Ascending aorta (tissue), 2 donors: ENCODE results near the gene SCN1A. TPM values are rescaled to one million over a fixed set of nuclear protein-coding genes. Genes with fewer than 3 reads are reported as not detected.

Experiments
- DNase-seq, 2 donors: peaks; one replicate each; pipeline ENCODE4 v3.0.0-alpha.2; 2019; ENCODE audit warnings: low spot score in 2 of 2
- H3K27ac ChIP-seq, 2 donors: fragments of 200-600 bp; sonication (generic); one replicate each; pipeline ENCODE4 v1.5.1; 2016 to 2017; ENCODE audit warnings: mild to moderate bottlenecking in 1 of 2
- H3K27me3 ChIP-seq: fragments of 200-600 bp; sonication (generic); one replicate; pipeline ENCODE4 v1.5.1; 2017
- H3K36me3 ChIP-seq, 2 donors: fragments of 200-600 bp; sonication (generic); one replicate each; pipeline ENCODE4 v1.5.1; 2016
- H3K4me1 ChIP-seq, 2 donors: fragments of 200-600 bp; sonication (generic); one replicate each; pipeline ENCODE4 v1.5.1; 2016 to 2017; ENCODE audit warnings: mild to moderate bottlenecking in 1 of 2
- H3K4me3 ChIP-seq, 2 donors: fragments of 200-600 bp; sonication (generic); one replicate each; pipeline ENCODE4 v1.5.1; 2016 to 2017; ENCODE audit warnings: mild to moderate bottlenecking in 1 of 2
- H3K9me3 ChIP-seq, 2 donors: fragments of 200-600 bp; sonication (generic); one replicate each; pipeline ENCODE4 v1.5.1; 2016
- intact Hi-C: fragments of 100-400 bp; cut with DNase I; formaldehyde crosslinking; loops from one replicate; pipeline ENCODE4 v1.15.1; 2023
- total RNA-seq: library from RNA; depleted of rRNA; stranded (reverse); fragments of >200 nt; gene quantifications from one replicate; pipeline ENCODE4 v1.1.0, GENCODE V29; 2016
- TF ChIP-seq, protein P1 (sequence below), 3 experiments: fragments of 200-600 bp in 2 of 3; fragments of 450-650 bp in 1 of 3; sonication (generic) in 2 of 3; IDR thresholded peaks; one replicate each; pipeline ENCODE4 v1.5.1; 2016 to 2019; ENCODE audit warnings: antibody characterized with exemption in 3 of 3, mild to moderate bottlenecking in 1 of 3, moderate library complexity in 1 of 3

The SCN1A gene
- total RNA-seq, 1 donor from 2014 or later, result not detected

GRCh38 chr2:166154685-166155338, 27.0 kb upstream of the SCN1A start:
- Histone ChIP-seq H3K4me3 (no peak overlapping the region), H3K27me3 (no peaks in the 10 kb centered on the region), H3K4me1 (no peaks in the 10 kb centered on the region), H3K27ac (no peak overlapping the region), H3K9me3 (no peaks in the 10 kb centered on the region), H3K36me3 (no peaks in the 10 kb centered on the region)
- intact Hi-C loops, result no loop called here
- DNase-seq, result no peak
- TF ChIP-seq, protein P1, sequence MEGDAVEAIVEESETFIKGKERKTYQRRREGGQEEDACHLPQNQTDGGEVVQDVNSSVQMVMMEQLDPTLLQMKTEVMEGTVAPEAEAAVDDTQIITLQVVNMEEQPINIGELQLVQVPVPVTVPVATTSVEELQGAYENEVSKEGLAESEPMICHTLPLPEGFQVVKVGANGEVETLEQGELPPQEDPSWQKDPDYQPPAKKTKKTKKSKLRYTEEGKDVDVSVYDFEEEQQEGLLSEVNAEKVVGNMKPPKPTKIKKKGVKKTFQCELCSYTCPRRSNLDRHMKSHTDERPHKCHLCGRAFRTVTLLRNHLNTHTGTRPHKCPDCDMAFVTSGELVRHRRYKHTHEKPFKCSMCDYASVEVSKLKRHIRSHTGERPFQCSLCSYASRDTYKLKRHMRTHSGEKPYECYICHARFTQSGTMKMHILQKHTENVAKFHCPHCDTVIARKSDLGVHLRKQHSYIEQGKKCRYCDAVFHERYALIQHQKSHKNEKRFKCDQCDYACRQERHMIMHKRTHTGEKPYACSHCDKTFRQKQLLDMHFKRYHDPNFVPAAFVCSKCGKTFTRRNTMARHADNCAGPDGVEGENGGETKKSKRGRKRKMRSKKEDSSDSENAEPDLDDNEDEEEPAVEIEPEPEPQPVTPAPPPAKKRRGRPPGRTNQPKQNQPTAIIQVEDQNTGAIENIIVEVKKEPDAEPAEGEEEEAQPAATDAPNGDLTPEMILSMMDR (IDR thresholded peaks at IDR 0.05), result no peak

- Histone ChIP-seq H3K9me3 (no peaks in the 10 kb centered on the region), H3K4me3 (no peak overlapping the region), H3K27me3 (no peaks in the 10 kb centered on the region), H3K36me3 (no peaks in the 10 kb centered on the region), H3K27ac (no peak overlapping the region), H3K4me1 (no peaks in the 10 kb centered on the region)
- intact Hi-C loops, result no loop called here
- no peak for DNase-seq
- TF ChIP-seq, protein P1 (IDR thresholded peaks at IDR 0.05), result no peak
Observed at GRCh38 chr2:166152064-166152463, 24.2 kb upstream of the SCN1A start.

- H3K4me1 ChIP-seq, result no peaks in the 10 kb centered on the region
- H3K9me3 ChIP-seq, result no peaks in the 10 kb centered on the region
- no peak overlapping the region for H3K4me3 ChIP-seq
- no peaks in the 10 kb centered on the region for H3K27me3 ChIP-seq
- H3K36me3 ChIP-seq, result no peaks in the 10 kb centered on the region
- DNase-seq, result no peak
- TF ChIP-seq, protein P1 (IDR thresholded peaks at IDR 0.05), result no peak
- intact Hi-C loops, result no loop called here
- no peak overlapping the region for H3K27ac ChIP-seq
Observed at GRCh38 chr2:166148500-166149400, 20.9 kb upstream of the SCN1A start.

GRCh38 chr2:166147883-166148282, 20.1 kb upstream of the SCN1A start:
- TF ChIP-seq, protein P1 (IDR thresholded peaks at IDR 0.05), result no peak
- intact Hi-C loops, result no loop called here
- no peaks in the 10 kb centered on the region for H3K27me3 ChIP-seq
- no peaks in the 10 kb centered on the region for H3K4me1 ChIP-seq
- no peak overlapping the region for H3K4me3 ChIP-seq
- no peak overlapping the region for H3K27ac ChIP-seq
- no peak for DNase-seq
- H3K9me3 ChIP-seq, result no peaks in the 10 kb centered on the region
- no peaks in the 10 kb centered on the region for H3K36me3 ChIP-seq

DNA sequence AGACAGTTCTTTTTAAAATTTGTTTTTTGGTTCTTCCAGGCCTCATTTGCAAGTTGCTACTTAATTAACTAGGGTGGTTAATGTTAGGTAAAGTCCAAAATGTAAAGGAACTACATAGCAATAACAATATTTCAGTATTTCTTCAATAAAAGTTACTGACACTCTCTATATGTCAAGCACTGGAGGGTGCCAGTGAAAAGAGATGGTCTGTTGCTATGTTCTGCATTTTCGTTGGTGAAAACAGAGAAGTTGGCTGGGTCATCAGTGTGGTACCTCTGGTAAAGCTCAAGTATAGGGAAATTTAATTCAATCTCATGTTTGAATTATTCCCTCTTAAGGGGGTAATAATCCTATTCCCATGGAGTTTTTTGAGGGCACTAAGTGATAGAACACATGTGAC, 16.3 kb upstream of the SCN1A start:
- TF ChIP-seq, protein P1 (IDR thresholded peaks at IDR 0.05), result no peak
- no peak for DNase-seq
- Histone ChIP-seq H3K27me3 (no peaks in the 10 kb centered on the region), H3K4me1 (no peaks in the 10 kb centered on the region), H3K27ac (no peak overlapping the region), H3K4me3 (no peak overlapping the region), H3K9me3 (no peaks in the 10 kb centered on the region), H3K36me3 (no peaks in the 10 kb centered on the region)
- intact Hi-C loops, result no loop called here
